Astrocyte (in vitro differentiated cells and primary cell): ENCODE measurements around the gene ANGPTL8. TPM values are rescaled to one million over a fixed set of nuclear protein-coding genes. Genes with fewer than 3 reads are reported as not detected.

ENCODE experiments used
- DNase-seq: peaks from one replicate; pipeline ENCODE4 v3.0.0-alpha.2; 2010; ENCODE audit warnings: low read depth
- FAIRE-seq: peaks from 2 replicates; lab custom pipeline; 2011; peaks lifted over from hg19 to GRCh38; lab: Jason Lieb, UNC
- H2AFZ ChIP-seq: 2 replicates; pipeline ENCODE4 v1.6.0; 2012; ENCODE audit warnings: low read depth, low read length, inconsistent platforms
- H3K27ac ChIP-seq: 2 replicates; pipeline ENCODE4 v1.5.1; 2011; ENCODE audit warnings: low read depth, low read length, inconsistent platforms
- H3K27me3 ChIP-seq: 2 replicates; pipeline ENCODE4 v1.6.0; 2011; ENCODE audit warnings: low read length, inconsistent platforms; ENCODE audit not compliant: insufficient read depth
- H3K36me3 ChIP-seq: 2 replicates; pipeline ENCODE4 v1.5.1; 2011; ENCODE audit warnings: low read length, inconsistent platforms; ENCODE audit not compliant: insufficient read depth
- H3K4me1 ChIP-seq: 2 replicates; pipeline ENCODE4 v1.5.1; 2011; ENCODE audit warnings: low read length, inconsistent platforms; ENCODE audit not compliant: insufficient read depth
- H3K4me2 ChIP-seq: 2 replicates; pipeline ENCODE4 v1.6.0; 2012; ENCODE audit warnings: low read length, inconsistent platforms
- H3K4me3 ChIP-seq: 2 replicates; pipeline ENCODE4 v1.5.1; 2011; ENCODE audit warnings: low read depth, mild to moderate bottlenecking, low read length, inconsistent platforms; ENCODE audit not compliant: insufficient read depth
- H3K79me2 ChIP-seq: 2 replicates; pipeline ENCODE4 v1.6.0; 2012; ENCODE audit warnings: mild to moderate bottlenecking, low read length, inconsistent platforms; ENCODE audit not compliant: insufficient read depth
- H3K9ac ChIP-seq: 2 replicates; pipeline ENCODE4 v1.6.0; 2012; ENCODE audit warnings: mild to moderate bottlenecking, low read length, inconsistent platforms
- H3K9me3 ChIP-seq: 2 replicates; pipeline ENCODE4 v1.5.1; 2012; ENCODE audit warnings: low read depth, mild to moderate bottlenecking, low read length, inconsistent platforms; ENCODE audit not compliant: insufficient read depth
- H4K20me1 ChIP-seq: 2 replicates; pipeline ENCODE4 v1.6.0; 2012; ENCODE audit warnings: low read length, inconsistent platforms; ENCODE audit not compliant: insufficient read depth
- H3K27ac Mint-ChIP-seq: one replicate; pipeline ENCODE4 v1.8.0; 2021; ENCODE audit warnings: mild to moderate bottlenecking, mixed read lengths; ENCODE audit not compliant: unreplicated experiment
- H3K27me3 Mint-ChIP-seq: one replicate; pipeline ENCODE4 v1.8.0; 2021; ENCODE audit warnings: low read depth, mixed read lengths; ENCODE audit not compliant: unreplicated experiment
- H3K36me3 Mint-ChIP-seq: one replicate; pipeline ENCODE4 v1.8.0; 2021; ENCODE audit warnings: low read depth, mixed read lengths; ENCODE audit not compliant: unreplicated experiment
- H3K4me1 Mint-ChIP-seq: one replicate; pipeline ENCODE4 v1.8.0; 2021; ENCODE audit warnings: low read depth, mixed read lengths; ENCODE audit not compliant: unreplicated experiment
- H3K4me3 Mint-ChIP-seq: one replicate; pipeline ENCODE4 v1.8.0; 2021; ENCODE audit warnings: mild to moderate bottlenecking, moderate library complexity, mixed read lengths; ENCODE audit not compliant: unreplicated experiment
- H3K9me3 Mint-ChIP-seq: one replicate; pipeline ENCODE4 v1.8.0; 2021; ENCODE audit warnings: mild to moderate bottlenecking, mixed read lengths; ENCODE audit not compliant: unreplicated experiment
- CTCF ChIP-seq: IDR thresholded peaks from 2 replicates; pipeline ENCODE4 v1.5.1; 2011; ENCODE audit warnings: low read depth, mild to moderate bottlenecking, inconsistent platforms, low read length, moderate library complexity; ENCODE audit not compliant: insufficient read depth
- EZH2 ChIP-seq: IDR thresholded peaks from 2 replicates; pipeline ENCODE4 v1.6.1; 2012; ENCODE audit warnings: mild to moderate bottlenecking, low read length, inconsistent platforms; ENCODE audit not compliant: insufficient read depth
- total RNA-seq: library from RNA; stranded (reverse); gene quantifications from 2 replicates; pipeline ENCODE4 v1.2.1, GENCODE V29; 2021

Gene ANGPTL8
- total RNA-seq, 1 donor from 2014 or later, result not detected

- no peak for TF ChIP-seq CTCF
- Histone ChIP-seq H3K36me3 (no peaks in the 10 kb centered on the region), H3K27ac (no peak overlapping the region), H3K4me2 (no peak overlapping the region), H3K9ac (no peak overlapping the region), H3K9me3 (no peaks in the 10 kb centered on the region), H2AFZ (no peak overlapping the region), H3K4me3 (no peak overlapping the region), H4K20me1 (no peaks in the 10 kb centered on the region), H3K4me1 (peaks cover 4% of the 10 kb centered on the region), H3K79me2 (no peaks in the 10 kb centered on the region), H3K27me3 (no peaks in the 10 kb centered on the region)
- Mint-ChIP-seq H3K27ac (no peak overlapping the region), H3K4me3 (no peak overlapping the region), H3K9me3 (no peaks in the 10 kb centered on the region), H3K36me3 (peaks cover 24% of the 10 kb centered on the region), H3K4me1 (no peaks in the 10 kb centered on the region), H3K27me3 (no peaks in the 10 kb centered on the region)
- FAIRE-seq (no peak), DNase-seq (no peak)
These were observed 607 bp downstream of the ANGPTL8 start for GRCh38 chr19:11240008-11240444.

- Mint-ChIP-seq H3K36me3 (peaks cover 30% of the 10 kb centered on the region), H3K4me1 (no peaks in the 10 kb centered on the region), H3K9me3 (no peaks in the 10 kb centered on the region), H3K4me3 (no peak overlapping the region), H3K27ac (peak overlapping the region; percentile 34), H3K27me3 (no peaks in the 10 kb centered on the region)
- no peaks in the 10 kb centered on the region for H3K36me3 ChIP-seq
- H4K20me1 ChIP-seq, result no peaks in the 10 kb centered on the region
- H3K4me2 ChIP-seq, result no peak overlapping the region
- no peak for FAIRE-seq
- TF ChIP-seq EZH2 (no peak), CTCF (no peak)
- H3K9me3 ChIP-seq, result no peaks in the 10 kb centered on the region
- peaks cover 4% of the 10 kb centered on the region for H3K4me1 ChIP-seq
- no peak overlapping the region for H3K9ac ChIP-seq
- no peaks in the 10 kb centered on the region for H3K27me3 ChIP-seq
- no peak overlapping the region for H3K27ac ChIP-seq
- H3K79me2 ChIP-seq, result no peaks in the 10 kb centered on the region
- H2AFZ ChIP-seq, result no peak overlapping the region
- DNase-seq, result no peak
- no peak overlapping the region for H3K4me3 ChIP-seq
These were observed 2.6 kb downstream of the ANGPTL8 start for GRCh38 chr19:11242025-11242424.

- no peak for FAIRE-seq
- no peak overlapping the region for H3K4me3 Mint-ChIP-seq
- Histone ChIP-seq H3K9ac (no peak overlapping the region), H3K79me2 (no peaks in the 10 kb centered on the region), H3K4me3 (no peak overlapping the region), H3K4me2 (peak overlapping the region; percentile 74), H4K20me1 (no peaks in the 10 kb centered on the region), H3K27me3 (no peaks in the 10 kb centered on the region), H3K9me3 (no peaks in the 10 kb centered on the region), H3K4me1 (peaks cover 4% of the 10 kb centered on the region), H2AFZ (peak overlapping the region; percentile 73), H3K27ac (no peak overlapping the region), H3K36me3 (peaks cover 3% of the 10 kb centered on the region)
- no peaks in the 10 kb centered on the region for H3K27me3 Mint-ChIP-seq
- DNase-seq, result peak; percentile 41
- peaks cover 31% of the 10 kb centered on the region for H3K36me3 Mint-ChIP-seq
- H3K4me1 Mint-ChIP-seq, result no peaks in the 10 kb centered on the region
- TF ChIP-seq CTCF, result peak; percentile 23
- TF ChIP-seq EZH2, result no peak
- no peaks in the 10 kb centered on the region for H3K9me3 Mint-ChIP-seq
- no peak overlapping the region for H3K27ac Mint-ChIP-seq
These were observed 3.7 kb downstream of the ANGPTL8 start for GRCh38 chr19:11242864-11243797.
